PC-3 (cell line): ENCODE data around the gene CLASP1.

ENCODE experiments used
- CTCF ChIP-seq: fragments of 300-600 bp; sonication (generic); conservative IDR thresholded peaks from 2 replicates; pipeline ENCODE4 v1.5.1; 2017; ENCODE audit warnings: antibody characterized with exemption, low read depth, mild to moderate bottlenecking, low read length
- EZH2 ChIP-seq: fragments of 300-600 bp; sonication (generic); IDR thresholded peaks from one replicate; pipeline ENCODE4 v1.6.1; 2017; ENCODE audit warnings: antibody characterized with exemption, mild to moderate bottlenecking, low read length; ENCODE audit not compliant: unreplicated experiment
- EZH2phosphoT487 ChIP-seq: fragments of 300-600 bp; sonication (generic); IDR thresholded peaks from 2 replicates; pipeline ENCODE4 v1.6.1; 2018; ENCODE audit warnings: mild to moderate bottlenecking, antibody characterized with exemption, low read length, borderline replicate concordance

- TF ChIP-seq CTCF = no peak
- no peak for TF ChIP-seq EZH2phosphoT487
- TF ChIP-seq EZH2 = no peak
These were observed 81.3 kb downstream of the CLASP1 start for GRCh38 chr2:121567957-121568409.
